GM21526 (cell line): ENCODE results near the gene DSTYK.

Experiments
- ATAC-seq: cut with Tn5 transposase; IDR thresholded peaks from one replicate; pipeline ENCODE4 v1.9.1; 2021; ENCODE audit warnings: moderate library complexity; ENCODE audit not compliant: unreplicated experiment, low FRiP score

Gene DSTYK

DNA sequence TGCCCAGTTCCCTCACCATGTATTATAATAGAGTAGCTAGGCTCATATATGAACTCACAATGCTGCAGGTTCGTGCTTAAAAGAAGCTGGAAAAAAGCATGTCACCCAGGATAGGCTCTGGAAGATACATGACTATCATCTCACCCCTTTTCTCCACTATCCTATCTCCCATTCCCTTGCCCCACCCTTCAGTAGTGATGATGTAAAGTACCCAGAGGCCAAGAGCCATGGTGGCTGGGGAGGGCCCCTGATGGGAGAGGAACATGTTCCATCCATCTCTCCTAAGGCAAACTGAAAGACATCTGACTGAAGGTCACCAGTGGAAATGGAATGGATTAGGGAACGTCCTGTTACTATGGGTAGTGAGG, 69.4 kb downstream of the DSTYK start:
- no peak for ATAC-seq

DNA sequence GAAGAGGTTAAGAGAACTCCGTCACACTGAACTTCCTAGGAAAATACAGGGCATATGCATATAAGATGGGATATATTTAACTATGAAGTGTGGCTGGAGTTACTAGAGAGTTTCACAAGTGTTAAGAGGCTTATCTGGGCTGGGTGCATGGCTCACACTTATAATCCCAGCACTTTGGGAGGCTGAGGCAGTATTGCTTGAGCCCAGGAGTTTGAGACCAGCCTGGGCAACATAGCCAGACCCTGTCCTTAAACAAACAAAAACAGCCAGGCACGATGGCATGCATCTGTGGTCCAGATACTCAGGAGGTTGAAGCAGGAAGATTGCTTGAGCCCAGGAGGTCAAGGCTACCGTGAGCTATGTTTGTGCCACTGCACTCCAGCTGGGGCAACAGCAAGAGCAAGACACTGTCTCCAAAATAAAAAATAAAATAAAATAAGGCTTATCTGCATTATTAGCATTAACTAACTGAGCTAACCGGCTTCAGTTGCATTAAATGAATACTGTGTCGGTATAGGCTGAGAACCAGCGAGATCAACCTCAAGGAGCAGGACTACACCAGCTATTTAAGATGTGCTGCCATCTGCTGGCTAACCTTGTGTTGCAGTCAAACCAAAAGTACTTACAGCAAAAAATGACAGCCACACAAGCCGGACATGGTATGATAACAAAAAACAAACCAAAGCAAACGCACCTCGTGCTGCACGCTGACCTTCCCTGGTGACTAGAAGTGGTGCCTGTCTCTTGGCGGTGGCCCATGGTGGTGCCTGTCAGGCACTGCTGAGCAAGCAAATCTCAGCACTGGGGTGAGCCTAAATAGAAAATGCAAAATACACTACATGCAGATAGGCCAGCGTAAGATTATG, 70.0 kb downstream of the DSTYK start:
- peak; percentile 68 for ATAC-seq

DNA sequence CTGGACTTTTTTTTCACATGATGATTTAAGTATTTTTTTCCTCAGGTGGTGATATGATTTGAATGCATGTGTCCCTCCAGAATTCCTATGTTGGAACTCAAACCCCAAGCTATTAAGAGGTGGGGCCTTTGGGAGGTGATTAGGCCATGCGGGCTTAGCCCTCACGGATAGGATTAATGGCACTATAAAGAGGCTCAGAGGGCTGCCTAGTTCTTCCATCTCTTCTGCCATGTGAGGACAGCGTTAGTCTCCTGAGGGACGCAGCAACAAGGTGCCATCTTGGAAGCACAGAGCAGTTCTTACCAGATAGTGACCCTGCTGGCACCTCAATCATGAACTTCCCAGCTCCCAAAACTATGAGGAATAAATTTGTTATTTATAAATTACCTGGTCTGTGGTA, 71.4 kb downstream of the DSTYK start:
- ATAC-seq = no peak

DNA sequence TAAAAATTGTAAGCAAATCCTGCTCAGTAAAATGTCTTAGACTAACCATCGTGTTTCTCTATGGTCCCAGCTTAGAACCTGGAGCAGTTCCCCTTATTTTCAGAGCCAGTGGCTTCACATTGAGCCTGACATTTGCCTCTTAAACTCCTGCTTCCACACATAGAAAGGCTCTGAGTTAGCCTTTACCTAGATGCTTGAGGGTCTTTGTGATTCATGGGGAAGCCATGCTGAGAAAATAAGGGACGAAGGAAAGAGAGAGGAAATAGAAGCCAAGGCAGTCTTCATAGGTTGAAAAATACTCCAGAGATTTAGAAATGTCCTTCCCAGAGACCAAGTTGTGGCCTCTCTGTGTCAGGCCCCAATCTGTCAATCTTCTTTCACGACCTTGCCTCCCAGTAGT, 73.6 kb downstream of the DSTYK start:
- ATAC-seq = no peak

DNA sequence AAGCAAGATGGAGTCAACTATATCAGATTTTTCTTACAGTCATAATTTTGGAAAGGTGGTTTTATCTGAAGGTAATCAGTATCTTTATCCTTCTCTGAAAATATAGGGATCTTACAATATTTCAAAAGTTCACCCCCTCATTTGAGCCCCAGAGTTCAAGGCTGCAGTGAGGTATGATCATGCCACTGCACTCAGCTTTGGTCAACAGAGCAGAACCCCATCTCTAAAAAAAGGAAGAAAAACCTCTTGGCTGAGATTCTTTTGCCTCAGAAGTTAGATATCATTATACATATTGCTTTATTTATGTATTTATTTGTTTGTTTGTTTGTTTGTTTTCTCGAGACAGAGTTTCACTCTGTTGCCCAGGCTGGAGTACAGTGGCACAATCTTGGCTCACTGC, 78.2 kb downstream of the DSTYK start:
- ATAC-seq = no peak

DNA sequence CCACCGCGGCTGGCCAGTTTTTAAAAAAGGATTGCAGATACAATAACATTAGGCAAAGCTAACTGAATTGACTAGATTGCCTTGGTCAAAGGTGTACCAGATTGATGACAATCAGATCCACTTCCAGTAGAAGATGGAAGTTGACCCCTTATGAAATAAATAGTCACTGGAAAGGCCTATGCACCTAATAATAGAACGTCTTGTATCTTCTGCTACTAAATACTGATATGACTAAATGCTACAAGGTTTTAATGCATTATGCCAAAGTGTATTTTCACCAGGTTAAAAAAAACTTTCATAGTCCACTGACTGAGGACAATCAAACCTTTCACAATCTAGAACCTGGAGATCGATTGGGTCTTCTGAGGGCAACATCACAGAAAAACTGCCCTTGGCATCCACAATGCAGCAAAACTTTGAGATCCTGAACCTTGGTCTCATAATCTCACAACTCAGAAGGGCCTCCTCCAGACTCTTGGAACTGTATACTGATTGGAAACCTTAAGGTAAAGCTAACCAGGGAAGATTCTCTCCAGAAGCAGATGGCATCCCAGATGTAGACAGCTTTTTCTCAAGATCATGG, 82.0 kb downstream of the DSTYK start:
- no peak for ATAC-seq

DNA sequence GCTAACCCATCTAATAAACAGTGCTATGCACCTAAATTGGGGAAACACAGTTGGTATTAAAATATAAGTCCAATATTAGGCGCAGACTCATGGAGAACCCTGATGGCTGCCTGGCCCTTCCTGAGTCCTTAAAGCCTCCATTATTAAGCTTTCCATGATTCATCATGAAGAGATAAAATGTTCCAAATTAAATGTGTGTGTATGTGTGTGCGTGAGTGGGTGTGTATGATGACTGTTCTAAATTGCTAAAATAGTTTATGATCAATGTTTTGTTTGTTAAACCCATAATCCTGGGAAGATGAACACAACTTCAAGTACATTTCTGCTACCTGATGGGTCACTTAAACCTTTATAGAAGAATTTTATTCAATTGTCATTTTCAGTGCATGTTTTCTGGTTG, 83.5 kb downstream of the DSTYK start:
- no peak for ATAC-seq

DNA sequence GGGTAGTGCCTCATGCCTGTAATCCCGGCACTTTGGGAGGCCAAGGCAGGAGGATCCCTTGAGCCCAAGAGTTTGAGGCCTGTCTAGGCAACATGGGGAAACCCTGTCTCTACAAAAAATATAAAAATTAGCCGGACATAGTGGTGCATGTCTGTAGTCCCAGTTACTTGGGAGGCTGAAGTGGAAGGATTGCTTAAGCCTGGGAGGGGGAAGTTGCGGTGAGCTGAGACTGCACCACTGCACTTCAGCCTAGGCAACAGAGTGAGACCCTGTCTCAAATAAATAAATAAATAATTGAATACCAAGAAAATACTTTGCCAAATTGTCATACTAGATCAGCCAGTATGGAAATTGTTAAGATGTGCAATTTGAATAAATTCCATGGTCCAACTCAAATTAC, 83.9 kb downstream of the DSTYK start:
- no peak for ATAC-seq

DNA sequence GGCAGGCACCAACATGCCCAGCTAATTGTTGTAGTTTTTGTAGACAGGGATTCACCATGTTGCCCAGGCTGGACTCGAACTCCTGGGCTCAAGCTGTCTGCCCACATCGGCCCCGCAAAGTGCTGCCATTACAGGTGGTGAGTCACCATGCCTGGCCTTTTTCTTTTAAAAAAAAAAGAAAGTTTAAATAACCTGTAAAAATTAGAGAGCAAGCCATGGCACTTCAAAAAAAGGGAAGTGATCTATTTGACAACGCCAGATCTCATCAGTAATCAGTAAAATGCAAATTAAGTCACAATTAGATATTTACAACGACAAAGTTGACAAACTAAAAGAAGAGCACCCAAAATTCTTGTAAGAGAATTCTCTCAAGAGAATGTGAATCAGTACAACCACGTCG, 86.8 kb downstream of the DSTYK start:
- ATAC-seq = no peak

DNA sequence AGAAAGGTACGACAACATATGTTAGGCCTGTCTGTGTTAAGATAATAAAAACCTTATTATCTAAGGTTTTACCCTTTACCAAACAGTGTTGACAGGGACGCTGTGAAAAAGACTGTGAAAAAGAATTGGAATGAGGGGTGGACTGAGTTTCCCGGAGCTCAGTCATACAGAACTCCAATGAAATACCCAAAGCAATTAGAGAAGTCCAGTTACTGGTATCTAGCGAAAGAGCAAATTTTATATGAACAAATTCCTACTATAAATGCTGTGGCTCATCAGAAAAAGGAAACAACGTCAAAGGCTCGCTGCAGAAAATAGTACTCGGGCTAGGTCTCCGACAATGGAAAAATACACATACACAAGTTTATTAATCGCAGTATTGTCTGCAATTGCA, 89.0 kb downstream of the DSTYK start:
- peak; percentile 6 for ATAC-seq

DNA sequence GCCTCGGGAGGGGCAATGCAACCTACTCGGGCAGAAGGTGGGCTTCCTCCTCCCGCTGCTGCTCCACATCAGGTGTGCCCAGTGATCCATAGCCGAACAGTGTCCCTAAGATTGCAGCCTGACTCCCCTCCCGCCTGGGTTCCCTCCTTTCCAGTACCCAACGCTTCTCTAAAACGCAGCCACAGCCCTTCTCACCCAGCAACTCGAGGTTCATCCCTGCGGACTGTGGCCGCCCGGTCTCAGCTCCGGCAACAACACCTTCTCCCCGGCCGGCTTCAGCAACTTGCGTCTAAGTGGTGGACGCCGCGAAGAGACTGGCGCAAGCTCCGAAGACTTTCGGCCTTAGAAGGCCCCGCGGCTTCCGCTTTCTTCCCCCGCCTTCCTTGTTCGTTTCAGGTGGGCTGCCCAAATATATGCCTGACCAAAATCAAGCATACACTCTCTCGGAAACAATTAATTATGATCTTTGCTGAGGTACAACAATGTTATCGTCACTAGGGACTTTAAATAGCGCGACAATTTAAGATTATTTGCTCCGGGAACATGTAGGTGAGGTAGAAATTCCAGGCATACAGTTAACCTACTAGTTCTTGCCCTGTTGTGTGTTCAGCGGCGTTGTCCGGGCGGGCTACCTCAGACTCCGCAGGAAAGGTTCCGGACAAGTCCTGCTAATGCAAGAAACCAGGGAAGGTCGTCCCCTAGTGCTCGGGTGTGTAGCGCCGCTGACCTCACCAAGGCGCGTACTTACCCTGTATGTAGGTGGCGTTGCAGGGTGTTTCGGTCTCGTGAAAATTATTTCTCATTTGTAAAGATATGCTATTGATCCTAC, 89.6 kb downstream of the DSTYK start, which contains the start of gene RBBP5:
Gene RBBP5 (minus strand): TSS at position 319 of the 829 bp plus-strand sequence. CDS start 105 bp downstream, at position 214.
- ATAC-seq = peak; percentile 86

DNA sequence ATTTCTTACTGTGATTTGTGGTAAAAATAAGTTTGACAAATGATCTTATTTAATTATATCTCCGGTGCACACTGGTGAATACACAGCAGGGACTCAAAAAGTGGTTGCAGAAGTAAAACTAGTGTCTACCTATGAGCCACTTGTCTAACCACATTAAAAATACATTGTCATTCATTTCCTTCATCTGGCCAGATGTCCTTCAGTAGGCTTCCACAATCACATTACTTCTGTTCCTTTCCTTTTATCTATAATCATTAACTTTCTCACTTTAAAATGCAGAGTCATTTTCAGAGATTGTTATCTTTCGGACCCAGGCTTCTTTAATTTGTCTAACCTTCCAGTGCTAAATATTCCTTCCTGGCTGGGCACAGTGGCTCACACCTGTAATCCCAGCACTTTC, 92.8 kb downstream of the DSTYK start:
- ATAC-seq = no peak

DNA sequence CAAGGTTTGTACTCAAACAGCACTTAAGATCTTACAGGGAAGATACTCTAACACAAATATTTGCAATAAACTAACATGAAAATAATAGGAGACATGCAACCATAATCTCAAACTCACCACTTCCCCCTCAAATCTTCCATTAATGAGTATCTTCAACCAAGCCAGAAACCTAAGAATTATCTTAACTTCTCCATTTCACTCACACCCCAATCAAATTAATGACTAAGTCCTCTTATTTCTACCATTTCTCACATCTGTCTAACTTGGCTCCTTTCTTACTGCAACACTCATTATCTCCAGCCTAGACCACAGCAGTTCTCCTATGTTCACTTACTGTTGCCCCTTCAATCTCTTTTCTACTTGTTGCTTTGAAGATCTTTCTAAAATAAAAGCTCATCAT, 100.1 kb downstream of the DSTYK start:
- ATAC-seq = no peak

DNA sequence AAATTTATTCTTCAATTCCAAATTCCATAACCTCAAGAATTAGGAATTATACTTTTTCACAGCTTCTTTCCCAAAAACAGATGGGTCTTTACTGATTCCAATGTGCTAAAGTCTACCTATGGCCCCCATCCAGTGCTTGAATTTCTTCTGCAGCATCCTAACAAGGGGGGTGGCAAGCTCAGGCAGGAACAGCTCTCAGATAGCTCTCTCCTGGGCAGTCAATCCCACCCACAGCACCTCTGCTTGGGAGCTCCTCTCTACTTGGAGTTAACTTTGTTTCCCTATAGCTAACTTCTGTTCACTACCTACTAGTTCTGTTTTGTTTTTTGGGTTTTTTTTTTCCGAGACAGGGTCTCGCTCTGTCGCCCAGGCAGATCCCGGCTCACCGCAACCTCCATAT, 101.8 kb downstream of the DSTYK start:
- ATAC-seq = no peak

DNA sequence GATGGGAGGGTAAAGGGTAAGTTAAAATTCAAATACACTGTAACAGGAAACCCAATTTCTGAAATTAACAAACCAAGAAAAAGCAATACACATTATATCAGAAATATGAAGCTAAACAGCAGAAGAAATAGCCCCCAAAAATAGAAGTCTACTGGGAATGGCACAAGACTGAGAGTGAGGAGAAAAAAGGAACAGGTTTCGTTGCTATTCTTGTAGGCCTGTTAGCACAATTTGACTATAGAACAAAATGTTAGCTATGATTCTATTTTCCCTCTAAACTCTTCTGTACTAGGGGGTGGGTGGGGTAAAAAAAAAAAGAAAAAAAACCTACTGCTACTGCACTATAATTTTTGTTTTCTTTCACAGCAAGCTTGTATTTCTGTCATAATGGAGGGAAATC, 102.2 kb downstream of the DSTYK start:
- no peak for ATAC-seq

DNA sequence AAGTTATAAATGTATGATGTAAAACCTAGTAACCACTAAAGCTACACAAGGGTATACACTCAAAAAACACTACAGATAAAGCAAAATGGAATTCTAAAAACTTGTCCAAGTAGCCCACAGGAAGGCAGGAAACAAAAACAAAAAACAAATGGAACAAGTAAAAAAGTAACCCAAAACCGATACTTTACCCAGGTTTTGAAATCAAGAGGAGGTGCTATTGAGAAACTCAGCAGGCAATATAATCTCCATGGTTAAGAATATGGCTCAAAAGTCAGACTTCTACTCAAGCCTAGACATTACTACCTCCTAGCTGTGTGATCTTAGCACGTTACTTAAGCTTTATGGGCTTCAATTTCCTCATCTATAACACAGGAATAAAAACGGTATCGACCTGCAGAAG, 103.0 kb downstream of the DSTYK start:
- ATAC-seq = no peak

DNA sequence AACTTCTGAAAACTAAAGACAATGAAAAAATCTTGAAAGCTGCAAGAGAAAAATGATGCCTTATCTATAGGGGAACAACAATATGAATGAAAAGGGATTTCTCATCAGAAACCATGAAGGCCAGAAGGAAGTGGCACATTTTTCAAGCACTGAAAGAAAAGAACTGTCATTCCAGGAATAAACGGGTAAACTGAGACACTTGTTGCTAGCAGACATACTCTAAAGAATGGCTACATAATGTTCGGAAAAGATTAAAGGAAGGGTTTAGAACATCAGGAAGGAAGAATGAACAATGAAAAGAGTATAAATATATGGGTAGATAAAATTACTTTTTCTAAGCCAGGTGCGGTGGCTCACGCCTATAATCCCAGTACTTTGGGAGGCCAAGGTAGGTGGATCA, 104.2 kb downstream of the DSTYK start:
- ATAC-seq = no peak

DNA sequence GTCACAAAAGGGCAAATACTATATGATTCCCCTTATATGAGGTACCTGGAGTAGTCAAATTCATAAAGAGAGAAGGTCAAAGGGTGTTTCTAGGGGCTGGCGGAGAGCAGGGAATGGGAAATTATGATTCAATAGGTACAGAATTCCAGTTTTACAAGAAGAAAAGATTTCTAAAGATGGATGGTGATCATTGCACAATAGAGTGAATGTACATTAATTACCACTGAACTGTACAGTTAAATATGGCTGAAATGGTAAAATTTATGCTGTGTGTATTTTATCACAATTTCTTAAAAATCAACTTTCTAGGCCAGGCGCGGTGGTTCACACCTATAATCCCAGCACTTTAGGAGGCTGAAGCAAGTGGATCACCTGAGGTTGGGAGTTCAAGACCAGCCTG, 109.1 kb downstream of the DSTYK start:
- ATAC-seq = no peak

DNA sequence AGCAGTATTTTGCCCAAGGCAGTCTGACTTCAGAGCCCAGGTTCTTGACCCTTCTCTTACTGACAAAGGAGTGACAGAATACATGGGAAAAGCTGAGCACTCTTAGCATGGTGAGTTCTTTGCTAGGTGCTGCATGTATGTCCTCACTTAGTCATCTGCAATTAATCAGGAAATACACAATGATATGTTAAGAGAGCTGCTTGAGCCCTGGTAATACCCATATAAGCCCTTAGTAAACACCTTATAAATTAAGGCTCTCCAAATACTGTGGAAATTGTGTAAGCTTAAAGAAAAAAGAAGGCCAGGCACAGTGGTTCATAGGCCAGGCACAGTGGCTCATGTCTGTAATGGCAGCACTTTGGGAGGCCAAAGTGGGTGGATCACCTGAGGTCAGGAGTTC, 113.3 kb downstream of the DSTYK start:
- no peak for ATAC-seq

DNA sequence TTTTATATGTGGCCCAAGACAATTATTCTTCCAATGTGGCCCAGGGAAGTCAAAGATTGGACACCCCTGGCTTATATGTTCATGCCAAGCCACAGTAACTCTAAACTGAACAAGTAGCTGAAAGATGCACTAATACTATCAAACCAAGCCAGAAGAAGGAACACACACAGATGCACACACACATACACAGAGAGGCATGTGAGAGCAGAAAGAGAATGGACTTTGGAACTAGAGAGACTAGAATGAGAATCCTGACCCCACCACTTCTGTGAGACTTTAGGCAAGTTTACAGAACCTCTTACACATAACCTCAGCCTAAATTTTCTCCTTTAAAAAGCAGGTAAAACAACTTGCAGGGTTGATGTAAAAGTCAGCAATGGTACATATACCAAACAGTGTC, 116.1 kb downstream of the DSTYK start:
- no peak for ATAC-seq
